GM12865 (cell line): ENCODE measurements around the gene TRAF5.
A peak's percentile ranks its signal among the peaks of the same experiment; 100 is the strongest.

ENCODE experiments used
- DNase-seq: peaks from one replicate; pipeline ENCODE4 v3.0.0; 2010; ENCODE audit warnings: low read depth
- H3K4me3 ChIP-seq: 2 replicates; pipeline ENCODE4 v1.5.1; 2011; ENCODE audit warnings: mild to moderate bottlenecking, low read depth, low read length, control low read depth
- CTCF ChIP-seq: IDR thresholded peaks from 2 replicates; pipeline ENCODE4 v1.5.1; 2011; ENCODE audit warnings: low read length, control low read depth, low read depth, inconsistent platforms; ENCODE audit not compliant: insufficient read depth; ENCODE audit errors: missing control alignments

TRAF5 gene

DNA sequence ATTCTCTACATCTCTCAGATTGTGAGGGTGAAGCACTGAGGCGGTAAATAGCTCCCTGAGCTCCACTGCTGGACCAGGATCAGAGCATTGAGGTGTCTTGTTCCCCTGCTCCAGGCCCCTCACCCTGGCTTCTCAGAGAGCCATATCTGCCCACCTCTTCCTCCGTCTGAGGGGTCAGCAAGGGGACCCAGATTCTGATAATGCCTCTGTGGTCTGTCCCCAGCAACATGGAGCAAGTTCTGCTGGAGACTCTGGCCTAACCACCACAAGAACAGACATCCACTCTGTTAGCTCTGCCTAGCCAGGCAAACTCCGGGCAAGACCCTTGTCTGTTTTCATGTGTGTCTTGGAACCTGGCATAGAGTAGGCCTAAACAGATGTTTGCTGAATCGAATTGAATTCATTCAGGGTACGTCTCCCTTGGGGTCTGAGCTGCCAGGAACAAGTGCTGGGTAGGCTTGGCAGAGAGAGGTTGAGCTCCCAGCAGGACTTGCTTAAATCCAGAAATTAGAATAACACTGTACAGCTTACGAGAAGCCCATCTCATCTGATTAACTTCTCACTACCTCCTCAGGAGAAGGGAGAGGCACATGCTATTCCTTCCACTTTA, 2.3 kb downstream of the TRAF5 start:
- H3K4me3 ChIP-seq: peak overlapping the region; percentile 68
- no peak for DNase-seq
- TF ChIP-seq CTCF: no peak

GRCh38 chr1:211329764-211330201, 3.1 kb downstream of the TRAF5 start:
- peak overlapping the region; percentile 68 for H3K4me3 ChIP-seq
- DNase-seq: peak; percentile 77
- TF ChIP-seq CTCF: no peak

DNA sequence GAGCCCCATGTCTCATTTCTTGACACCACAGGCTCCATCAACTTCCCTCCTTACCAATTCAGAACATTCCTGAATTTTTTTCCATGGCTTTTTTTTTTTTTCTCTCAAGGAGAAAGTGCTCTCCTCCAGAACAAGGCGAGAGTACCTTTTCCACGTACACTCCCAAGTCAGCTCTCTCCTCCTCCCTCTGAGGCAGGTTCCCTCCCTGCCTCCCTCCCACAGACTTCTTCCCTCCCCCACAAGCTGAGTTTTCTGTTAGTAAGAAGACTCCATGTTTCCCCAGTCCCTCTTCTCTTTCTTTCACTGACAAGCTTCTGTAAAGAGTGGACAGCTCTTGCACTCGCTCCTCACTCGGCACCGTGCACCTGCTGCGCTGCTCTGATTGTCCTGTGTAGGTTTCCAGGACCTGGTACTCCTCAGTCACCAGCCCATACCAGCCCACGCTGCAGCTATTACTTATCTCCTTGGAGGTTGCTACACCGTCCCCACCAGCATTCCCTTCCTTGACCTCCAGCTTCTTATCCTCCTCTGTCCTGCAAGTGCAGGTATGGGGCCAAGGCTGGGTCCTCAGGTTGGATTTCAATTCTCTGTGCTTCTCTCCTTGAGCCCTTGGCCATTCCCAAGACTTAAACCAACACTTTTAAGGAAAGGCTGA, 3.8 kb downstream of the TRAF5 start:
- no peak overlapping the region for H3K4me3 ChIP-seq
- no peak for DNase-seq
- TF ChIP-seq CTCF: no peak

- TF ChIP-seq CTCF: no peak
- H3K4me3 ChIP-seq: no peak overlapping the region
- no peak for DNase-seq
Measured at GRCh38 chr1:211331011-211331709, 4.5 kb downstream of the TRAF5 start.

GRCh38 chr1:211332036-211332616, 5.5 kb downstream of the TRAF5 start:
- no peak overlapping the region for H3K4me3 ChIP-seq
- DNase-seq: no peak
- TF ChIP-seq CTCF: no peak

DNA sequence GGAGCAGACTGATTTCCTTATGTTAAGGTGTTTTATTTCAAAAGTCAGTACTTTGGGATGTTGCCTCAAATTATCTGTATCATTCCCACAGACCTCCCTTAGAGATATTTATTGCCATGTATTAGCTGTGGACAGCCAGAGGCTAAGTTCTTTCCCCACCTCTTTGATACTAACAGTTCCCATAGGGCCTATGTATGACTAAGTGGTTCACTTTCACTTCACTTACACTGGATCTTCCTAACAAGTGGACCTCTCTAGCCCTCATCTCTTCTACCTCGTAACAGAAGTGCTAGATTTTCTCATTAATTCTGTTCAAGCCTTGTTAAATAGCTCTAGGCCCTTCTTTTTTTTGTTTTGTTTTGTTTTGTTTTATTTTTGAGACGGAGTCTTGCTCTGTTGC, 6.2 kb downstream of the TRAF5 start:
- TF ChIP-seq CTCF: no peak
- DNase-seq: no peak
- no peak overlapping the region for H3K4me3 ChIP-seq
